Heart left ventricle (tissue), 16 donors: ENCODE data around the gene KCNG2. TPM values are rescaled to one million over a fixed set of nuclear protein-coding genes. Genes with fewer than 3 reads are reported as not detected.

Source experiments
- ATAC-seq, 4 donors: fragments of 200-7000 bp; cut with Tn5 transposase; one replicate each; pipeline ENCODE4 v1.9.1; 2020 to 2022; ENCODE audit warnings: moderate library complexity in 4 of 4, mild to moderate bottlenecking in 3 of 4, moderate number of reproducible peaks in 1 of 4
- DNase-seq, 5 donors: peaks; one replicate each; pipeline ENCODE4 v3.0.0-alpha.2; 2020
- H3K27ac ChIP-seq, 12 donors: fragments of 200-600 bp; sonication (generic) in 4 of 12; one replicate each; pipeline versions ENCODE4 v1.5.0 to v1.8.0; 2016 to 2022; ENCODE audit warnings: mild to moderate bottlenecking in 2 of 12
- H3K27me3 ChIP-seq, 9 donors: fragments of 200-600 bp; sonication (generic) in 2 of 9; one replicate each; pipeline versions ENCODE4 v1.5.1 to v1.8.0; 2016 to 2022; ENCODE audit warnings: mild to moderate bottlenecking in 3 of 9
- H3K36me3 ChIP-seq, 9 donors: fragments of 200-600 bp; sonication (generic) in 2 of 9; one replicate each; pipeline versions ENCODE4 v1.5.0 to v1.8.0; 2018 to 2022; ENCODE audit warnings: mild to moderate bottlenecking in 2 of 9
- H3K4me1 ChIP-seq, 12 donors: fragments of 200-600 bp; sonication (generic) in 4 of 12; one replicate each; pipeline versions ENCODE4 v1.5.0 to v1.8.0; 2016 to 2022; ENCODE audit warnings: mild to moderate bottlenecking in 3 of 12
- H3K4me3 ChIP-seq, 12 donors: fragments of 200-600 bp; sonication (generic) in 4 of 12; one replicate each; pipeline versions ENCODE4 v1.5.0 to v1.8.0; 2017 to 2022; ENCODE audit warnings: mild to moderate bottlenecking in 9 of 12, moderate library complexity in 4 of 12
- H3K9me3 ChIP-seq, 12 donors: fragments of 200-600 bp; sonication (generic) in 4 of 12; one replicate each; pipeline versions ENCODE4 v1.5.0 to v1.8.0; 2016 to 2022; ENCODE audit warnings: mild to moderate bottlenecking in 1 of 12
- POLR2A ChIP-seq, 2 donors: fragments of 450-650 bp; IDR thresholded peaks; one replicate each; pipeline ENCODE4 v1.6.1; 2017; ENCODE audit warnings: antibody characterized with exemption in 2 of 2, mild to moderate bottlenecking in 2 of 2, moderate library complexity in 2 of 2
- WGBS, 4 donors: extraction: QIAGEN DNeasy Blood & Tissue Kit in 2 of 4; methylation state at CpG; one replicate each; pipeline versions ENCODE4 v1.1.5 to v1.1.7; 2013 to 2018; 5-methylcytosine and 5-hydroxymethylcytosine counted together
- intact Hi-C, 10 donors: fragments of 100-400 bp; cut with DNase I; formaldehyde crosslinking; loops; one replicate each; pipeline versions ENCODE4 v1.11.1 to v1.14.2; 2022
- polyA plus RNA-seq, 2 donors: library from polyadenylated mRNA; stranded (reverse); fragments of 200-250 nt; gene quantifications; one replicate each; pipeline ENCODE4 v1.2.3, GENCODE V29; 2013
- total RNA-seq, 9 donors: library from RNA; depleted of rRNA in 2 of 9; stranded (reverse); fragments of >200 nt in 2 of 9; fragmentation: NEBNext Ultra II Directional in 3 of 9; extraction: Animal tissue kit (Norgen Biotek cat#: 25700) in 3 of 9; gene quantifications; one replicate each; pipeline versions ENCODE4 v1.1.0 to v1.2.4, GENCODE V29; 2016 to 2023
- TF ChIP-seq, protein P1 (sequence below), 12 donors: fragments of 200-600 bp; sonication (generic) in 4 of 12; IDR thresholded peaks; one replicate each; pipeline versions ENCODE4 v1.5.0 to v1.8.0; 2018 to 2022; ENCODE audit warnings: antibody characterized with exemption in 12 of 12, mild to moderate bottlenecking in 5 of 12
- donor health status: ischemic (EF 13 %, LVEDD 7.1; RV severe dilation, severe dysfunction).
- donor health status: healthy with polysubstance abuse.
- donor health status: DM: no; HTN: yes; CAD: no.
- donor health status: DM: no; HTN: no; CAD: no.
- donor health status: ischemic (EF 25% LVEDD 6.9; RV normal size, moderate dysfunction).
- donor health status: ischemic (EF 25% LVEDD 5.7; RV mildly dilated, moderate dysfunction).
- donor health status: healthy.
- donor health status: DM: yes; HTN: yes; CAD: no.
- donor health status: ischemic (EF 35%, LVEDD 5.7; RV mildly dilated, moderate dysfunction).
- donor health status: nonischemic (EF 11% LVEDD 7.7; RV severe dilation, severe dysfunction).
- donor health status: DM: yes; HTN: yes; CAD: no.
- donor health status: PGD.
- donor health status: ischemic (EF 29% LVEDD 5.4; RV normal size, mild dysfunction).
- donor health status: nonischemic (EF 23%, LVEDD 6.1; RV moderate dilation, normal function).

KCNG2 gene
- total and polyA plus RNA-seq, 11 donors = 0.07 to 1.5 (median 0.18) TPM; not detected in 8

DNA sequence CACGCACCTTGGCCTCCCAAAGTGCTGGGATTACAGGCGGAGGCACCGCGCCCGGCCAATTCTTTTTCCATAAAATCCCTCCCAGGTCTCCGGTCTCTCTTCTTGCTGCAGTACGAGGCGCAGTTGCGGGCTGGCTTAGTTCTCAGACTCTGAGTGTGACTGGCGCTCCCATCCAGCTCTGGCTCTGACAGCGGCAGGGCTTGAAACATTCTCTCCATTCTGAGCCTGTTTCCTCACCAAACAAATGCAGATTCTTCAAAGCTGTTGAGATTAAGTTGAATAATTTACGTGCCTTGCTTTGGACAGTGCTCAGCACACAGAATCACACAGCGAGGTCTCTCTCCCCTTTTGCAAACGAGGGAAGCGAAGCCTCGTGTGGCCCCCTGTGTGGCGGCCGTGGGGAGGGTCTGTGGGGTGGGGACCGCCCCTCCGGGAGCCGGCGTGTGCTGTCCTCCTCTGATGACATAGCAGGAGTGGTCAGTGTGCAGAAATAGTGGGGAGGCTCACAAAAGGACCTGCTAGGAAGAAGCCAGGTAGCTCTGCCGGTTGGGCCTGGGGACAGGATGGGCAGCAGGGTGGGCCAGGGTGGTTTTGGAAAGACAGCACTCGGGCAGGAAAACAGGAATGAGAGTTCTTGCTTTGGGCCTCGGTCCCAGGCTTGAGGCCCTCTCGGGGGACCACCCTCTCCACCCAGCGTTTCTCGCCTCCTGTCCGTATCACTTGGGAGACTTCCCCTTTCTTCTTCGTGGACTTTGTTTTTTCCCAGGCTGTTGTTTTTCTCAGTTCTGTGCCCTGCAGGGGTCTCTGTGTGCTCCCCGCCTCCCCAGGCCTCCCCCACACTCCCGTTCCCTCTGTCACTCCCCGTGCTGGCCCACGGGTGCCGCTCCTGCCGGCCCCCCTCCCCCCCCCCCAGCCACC lies 75.0 kb downstream of the KCNG2 start:
- H3K27me3 ChIP-seq = peaks cover 0 to 42% (median 13%) of the 10 kb centered on the region in 9 donors
- DNase-seq = no peak

DNA sequence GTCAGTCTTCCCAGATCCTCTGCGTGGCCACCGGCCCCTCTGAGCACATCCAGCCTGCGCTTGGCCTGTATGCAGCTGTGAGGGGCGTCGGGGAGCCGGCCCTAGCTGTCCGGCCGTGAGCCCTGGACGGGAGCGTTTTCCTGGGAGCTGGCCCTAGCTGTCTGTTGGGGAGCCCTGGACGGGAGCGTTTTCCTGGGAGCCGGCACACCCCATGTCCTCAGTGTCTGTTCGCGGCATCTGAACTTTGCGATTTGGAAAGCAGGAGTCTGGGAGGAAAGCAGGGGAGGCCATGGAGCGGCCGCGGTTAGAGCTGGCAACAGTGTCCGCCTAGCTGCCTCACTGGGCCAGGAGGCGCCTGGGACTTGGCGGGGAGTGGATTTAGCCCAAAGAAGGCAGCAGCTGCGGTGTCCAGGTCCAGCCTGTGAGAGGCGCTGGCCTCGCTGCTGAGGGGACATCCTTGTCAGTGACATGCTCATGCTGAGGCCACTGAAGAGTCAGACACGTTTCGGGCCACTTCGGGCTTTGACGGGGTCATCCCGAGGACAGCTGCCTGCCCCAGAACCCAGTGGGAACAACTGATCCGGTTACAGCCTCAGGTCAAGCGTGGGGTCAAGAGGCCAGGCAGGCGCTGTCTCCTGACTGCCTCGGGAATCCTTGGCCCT lies 75.8 kb downstream of the KCNG2 start:
- ATAC-seq (no peak), DNase-seq (no peak)
- no peak overlapping the region for H3K27ac ChIP-seq
- 52 to 71% (median 67%) methylated on average over 27 to 34 of the region's 34 CpGs for WGBS, 4 donors
- no peaks in the 10 kb centered on the region for H3K9me3 ChIP-seq
- H3K4me3 ChIP-seq = no peak overlapping the region
- intact Hi-C loops = no loop called here
- H3K27me3 ChIP-seq = peaks cover 0 to 42% (median 13%) of the 10 kb centered on the region in 9 donors
- no peaks in the 10 kb centered on the region for H3K36me3 ChIP-seq
- no peaks in the 10 kb centered on the region for H3K4me1 ChIP-seq
- TF ChIP-seq, protein P1, sequence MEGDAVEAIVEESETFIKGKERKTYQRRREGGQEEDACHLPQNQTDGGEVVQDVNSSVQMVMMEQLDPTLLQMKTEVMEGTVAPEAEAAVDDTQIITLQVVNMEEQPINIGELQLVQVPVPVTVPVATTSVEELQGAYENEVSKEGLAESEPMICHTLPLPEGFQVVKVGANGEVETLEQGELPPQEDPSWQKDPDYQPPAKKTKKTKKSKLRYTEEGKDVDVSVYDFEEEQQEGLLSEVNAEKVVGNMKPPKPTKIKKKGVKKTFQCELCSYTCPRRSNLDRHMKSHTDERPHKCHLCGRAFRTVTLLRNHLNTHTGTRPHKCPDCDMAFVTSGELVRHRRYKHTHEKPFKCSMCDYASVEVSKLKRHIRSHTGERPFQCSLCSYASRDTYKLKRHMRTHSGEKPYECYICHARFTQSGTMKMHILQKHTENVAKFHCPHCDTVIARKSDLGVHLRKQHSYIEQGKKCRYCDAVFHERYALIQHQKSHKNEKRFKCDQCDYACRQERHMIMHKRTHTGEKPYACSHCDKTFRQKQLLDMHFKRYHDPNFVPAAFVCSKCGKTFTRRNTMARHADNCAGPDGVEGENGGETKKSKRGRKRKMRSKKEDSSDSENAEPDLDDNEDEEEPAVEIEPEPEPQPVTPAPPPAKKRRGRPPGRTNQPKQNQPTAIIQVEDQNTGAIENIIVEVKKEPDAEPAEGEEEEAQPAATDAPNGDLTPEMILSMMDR (IDR thresholded peaks at IDR 0.05) = no peak
- no peak for TF ChIP-seq POLR2A (IDR thresholded peaks at IDR 0.05)

More for the DNA sequence above, 75.0 kb downstream of the KCNG2 start:
- Histone ChIP-seq H3K4me3 (no peak overlapping the region), H3K9me3 (no peaks in the 10 kb centered on the region), H3K36me3 (no peaks in the 10 kb centered on the region), H3K4me1 (no peaks in the 10 kb centered on the region), H3K27ac (no peak overlapping the region)
- 52 to 66% (median 58%) methylated on average over 33 to 36 of the region's 36 CpGs for WGBS, 4 donors
- no peak for TF ChIP-seq POLR2A (IDR thresholded peaks at IDR 0.05)
- TF ChIP-seq, protein P1 (IDR thresholded peaks at IDR 0.05) = no peak
- intact Hi-C loops = no loop called here
- ATAC-seq = no peak

DNA sequence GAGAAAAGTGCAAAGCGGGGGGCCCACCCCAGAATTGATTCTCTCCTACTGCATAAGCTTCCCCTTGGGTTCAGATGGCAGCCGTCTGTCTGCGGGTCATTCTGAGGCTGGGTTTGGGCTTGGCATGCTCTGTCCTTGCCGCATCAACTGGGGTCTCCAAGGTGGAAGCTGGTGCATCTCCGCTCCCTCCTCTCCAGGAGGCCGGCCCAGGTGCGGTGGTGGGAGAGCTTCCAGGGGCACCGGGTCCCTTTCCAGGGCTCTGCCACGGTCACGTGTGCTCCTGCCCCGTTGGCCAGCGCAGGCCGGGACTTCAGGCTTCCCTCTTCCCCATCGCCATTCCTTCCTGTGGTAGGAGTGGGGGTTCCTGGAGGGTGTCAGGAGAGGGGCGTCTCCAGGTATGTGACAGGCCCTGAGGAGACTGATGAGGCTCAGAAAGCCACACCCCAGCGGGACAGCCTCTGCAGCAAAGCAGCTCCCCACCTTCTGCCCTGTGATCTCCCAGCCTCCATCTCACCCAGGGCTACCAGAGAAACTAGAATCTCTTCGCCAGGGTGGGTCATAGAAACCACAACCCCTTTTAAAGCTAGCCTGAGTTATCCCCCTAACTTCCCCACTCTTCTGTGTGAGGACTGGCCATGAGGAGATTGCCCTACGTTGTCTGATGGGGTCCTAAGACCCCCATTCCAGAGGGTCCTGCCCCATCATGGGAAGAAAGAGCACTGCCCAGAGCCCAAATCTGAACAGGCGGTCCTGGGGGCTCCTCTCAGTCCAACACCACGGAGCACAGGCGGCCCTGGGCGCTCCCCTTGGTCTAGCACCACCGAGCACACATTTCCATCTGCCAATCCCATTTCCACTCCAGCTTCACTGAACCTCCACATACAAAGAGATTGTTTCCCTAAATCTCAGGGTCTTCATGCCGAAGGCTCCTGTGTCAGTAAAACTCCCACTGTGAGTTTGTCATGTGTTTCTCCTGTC lies 77.1 kb downstream of the KCNG2 start:
- WGBS, 4 donors = 77 to 87% (median 86%) methylated on average over 15 to 24 of the region's 24 CpGs
- H3K27ac ChIP-seq = no peak overlapping the region
- DNase-seq = no peak
- no peak for ATAC-seq
- no peaks in the 10 kb centered on the region for H3K36me3 ChIP-seq
- peaks cover 0 to 42% (median 13%) of the 10 kb centered on the region in 9 donors for H3K27me3 ChIP-seq
- H3K9me3 ChIP-seq = peaks cover 0 to 4% (median 0%) of the 10 kb centered on the region in 12 donors
- no peaks in the 10 kb centered on the region for H3K4me1 ChIP-seq
- H3K4me3 ChIP-seq = no peak overlapping the region
- intact Hi-C loops = no loop called here
- TF ChIP-seq POLR2A (IDR thresholded peaks at IDR 0.05) = no peak
- TF ChIP-seq, protein P1 (IDR thresholded peaks at IDR 0.05) = no peak
